ENCODE data around the gene GRHL3.

- no peak for TF ChIP-seq ETV6 (conservative IDR thresholded peaks at IDR 0.05 in 1 of 2, IDR thresholded peaks at IDR 0.05 in 1 of 2; ENCODE audit: borderline replicate concordance in 1 of 2, low read depth in 1 of 2)
- no peak for TF ChIP-seq CTCF (IDR thresholded peaks at IDR 0.05 in 2 of 3, conservative IDR thresholded peaks at IDR 0.05 in 1 of 3; ENCODE audit: control insufficient read depth in 2 of 3, extremely low read depth in 1 of 3, insufficient read depth in 1 of 3, low read depth in 3 of 3, low read length in 3 of 3)
- TF ChIP-seq KLF5 (IDR thresholded peaks at IDR 0.05; ENCODE audit: partially characterized antibody) = no peak
- no peak for TF ChIP-seq EP300 (IDR thresholded peaks at IDR 0.05; ENCODE audit: borderline replicate concordance in 1 of 2, control insufficient read depth in 1 of 2, low read depth in 2 of 2, low read length in 2 of 2)
- no peak for TF ChIP-seq SMARCA5 (IDR thresholded peaks at IDR 0.05)
- no peak for TF ChIP-seq ATF7 (IDR thresholded peaks at IDR 0.05; ENCODE audit: low read depth)
- no peak for TF ChIP-seq BCL11A (IDR thresholded peaks at IDR 0.05; ENCODE audit: low read depth, low read length)
- TF ChIP-seq ZNF24 (IDR thresholded peaks at IDR 0.05) = no peak
- TF ChIP-seq CREB1 (IDR thresholded peaks at IDR 0.05; ENCODE audit: low read depth) = no peak
- TF ChIP-seq MEF2A (IDR thresholded peaks at IDR 0.05; ENCODE audit: insufficient read depth, low read depth, low read length) = no peak
- TF ChIP-seq POLR2A (IDR thresholded peaks at IDR 0.05; ENCODE audit: low read depth, low read length) = no peak
- no peak for TF ChIP-seq POLR2AphosphoS5 (IDR thresholded peaks at IDR 0.05; ENCODE audit: low read length)
These were observed 61.4 kb downstream of the GRHL3 start for GRCh38 chr1:24380508-24380907.
